Right forelimb (tissue), 1 donor: ENCODE measurements around the gene TEDC2.
"Not testable (repeated sequence)": the region's sequence is repeated elsewhere in the genome, so short reads cannot be mapped to it uniquely, and the experiment has no call there.

Experiments used
- DNase-seq: peaks from one replicate; pipeline ENCODE4 v3.0.0-alpha.2; 2018

The TEDC2 gene

GRCh38 chr16:2438121-2438520 is 21.8 kb upstream of the TEDC2 start:
- no peak for DNase-seq

GRCh38 chr16:2439598-2439997 is 20.3 kb upstream of the TEDC2 start:
- no peak for DNase-seq

- not testable (repeated sequence) for DNase-seq
Measured at GRCh38 chr16:2441143-2441804, 18.6 kb upstream of the TEDC2 start.

- no peak for DNase-seq
Measured at GRCh38 chr16:2443555-2443954, 16.4 kb upstream of the TEDC2 start.

GRCh38 chr16:2447920-2448583 is 11.9 kb upstream of the TEDC2 start:
- no peak for DNase-seq

- DNase-seq, result no peak
Measured at GRCh38 chr16:2449118-2449517, 10.8 kb upstream of the TEDC2 start.

- no peak for DNase-seq
Measured at GRCh38 chr16:2450535-2450934, 9.4 kb upstream of the TEDC2 start.

- no peak for DNase-seq
Measured at GRCh38 chr16:2450975-2451381, 8.9 kb upstream of the TEDC2 start.

- no peak for DNase-seq
Measured at GRCh38 chr16:2451851-2452320, 8.0 kb upstream of the TEDC2 start.

GRCh38 chr16:2452650-2453049 is 7.3 kb upstream of the TEDC2 start:
- no peak for DNase-seq

GRCh38 chr16:2455081-2455845 is 4.6 kb upstream of the TEDC2 start:
- no peak for DNase-seq

GRCh38 chr16:2456551-2457153 is 3.3 kb upstream of the TEDC2 start:
- DNase-seq, result no peak

GRCh38 chr16:2457267-2457666 is 2.6 kb upstream of the TEDC2 start:
- DNase-seq, result no peak

- no peak for DNase-seq
Measured at GRCh38 chr16:2457946-2458345, 2.0 kb upstream of the TEDC2 start.

GRCh38 chr16:2458887-2459646 is 842 bp upstream of the TEDC2 start:
- no peak for DNase-seq

GRCh38 chr16:2460391-2460713 is 443 bp downstream of the TEDC2 start:
- DNase-seq, result no peak

GRCh38 chr16:2460916-2461315 is 1.0 kb downstream of the TEDC2 start:
- DNase-seq, result no peak

GRCh38 chr16:2462031-2462866 is 2.3 kb downstream of the TEDC2 start:
- no peak for DNase-seq

GRCh38 chr16:2464333-2464732 is 4.4 kb downstream of the TEDC2 start:
- no peak for DNase-seq

GRCh38 chr16:2465653-2466415 is 5.9 kb downstream of the TEDC2 start:
- DNase-seq, result no peak
